Activated T-cell treated with anti-CD3 and anti-CD28 coated beads, Interleukin-2, amount 50 U/mL, for 1 hour (primary cell): Measurements from ENCODE around the gene MAP3K6.
"Not testable (repeated sequence)": the region's sequence is repeated elsewhere in the genome, so short reads cannot be mapped to it uniquely, and the experiment has no call there.

Experiments used
- DNase-seq: peaks from one replicate; pipeline ENCODE4 v3.0.0-alpha.2; 2020

The MAP3K6 gene

GRCh38 chr1:27366411-27367159, at the start of gene MAP3K6:
MAP3K6 (minus strand) TSS chr1:27366961; CDS start chr1:27366597, 364 bp downstream.
- DNase-seq = peak; percentile 63

GRCh38 chr1:27414091-27414490, 47.3 kb upstream of the MAP3K6 start:
- DNase-seq = no peak

GRCh38 chr1:27413004-27413403, 46.2 kb upstream of the MAP3K6 start:
- no peak for DNase-seq

- no peak for DNase-seq
Measured at GRCh38 chr1:27412502-27412901, 45.7 kb upstream of the MAP3K6 start.

- no peak for DNase-seq
Measured at GRCh38 chr1:27410709-27411108, 43.9 kb upstream of the MAP3K6 start.

- no peak for DNase-seq
Measured at GRCh38 chr1:27409669-27410068, 42.9 kb upstream of the MAP3K6 start.

- DNase-seq = no peak
Measured at GRCh38 chr1:27408151-27408550, 41.4 kb upstream of the MAP3K6 start.

- DNase-seq = not testable (repeated sequence)
Measured at GRCh38 chr1:27406791-27407190, 40.0 kb upstream of the MAP3K6 start.

- DNase-seq = no peak
Measured at GRCh38 chr1:27406362-27406680, 39.6 kb upstream of the MAP3K6 start.

GRCh38 chr1:27405598-27406361, 39.0 kb upstream of the MAP3K6 start:
- not testable (repeated sequence) for DNase-seq

GRCh38 chr1:27405074-27405473, 38.3 kb upstream of the MAP3K6 start:
- DNase-seq = no peak

GRCh38 chr1:27403931-27404330, 37.2 kb upstream of the MAP3K6 start:
- DNase-seq = no peak

GRCh38 chr1:27403065-27403726, 36.4 kb upstream of the MAP3K6 start:
- peak; percentile 48 for DNase-seq

GRCh38 chr1:27402349-27402754, 35.6 kb upstream of the MAP3K6 start:
- no peak for DNase-seq

GRCh38 chr1:27400963-27401341, 34.2 kb upstream of the MAP3K6 start:
- DNase-seq = no peak

GRCh38 chr1:27400082-27400962, 33.6 kb upstream of the MAP3K6 start:
- no peak for DNase-seq

- no peak for DNase-seq
Measured at GRCh38 chr1:27399251-27400025, 32.7 kb upstream of the MAP3K6 start.

GRCh38 chr1:27398405-27399149, 31.8 kb upstream of the MAP3K6 start:
- DNase-seq = no peak

- no peak for DNase-seq
Measured at GRCh38 chr1:27397749-27398148, 31.0 kb upstream of the MAP3K6 start.

GRCh38 chr1:27397110-27397509, 30.3 kb upstream of the MAP3K6 start:
- DNase-seq = no peak
